Neural progenitor cell (in vitro differentiated cells): Measurements from ENCODE around the gene MAN2A1.

Experiments used
- EZH2 ChIP-seq: fragments of 200-600 bp; sonication (generic); IDR thresholded peaks from 2 replicates; pipeline ENCODE4 v1.6.1; 2017; ENCODE audit warnings: antibody characterized with exemption, mild to moderate bottlenecking, moderate library complexity
- EZH2phosphoT487 ChIP-seq: fragments of 200-600 bp; sonication (generic); IDR thresholded peaks from 2 replicates; pipeline ENCODE4 v1.6.1; 2017; ENCODE audit warnings: antibody characterized with exemption
- TF ChIP-seq, protein P1 (sequence below): fragments of 200-600 bp; sonication (generic); IDR thresholded peaks from 2 replicates; pipeline ENCODE4 v1.5.1; 2017; ENCODE audit warnings: antibody characterized with exemption, mild to moderate bottlenecking

DNA sequence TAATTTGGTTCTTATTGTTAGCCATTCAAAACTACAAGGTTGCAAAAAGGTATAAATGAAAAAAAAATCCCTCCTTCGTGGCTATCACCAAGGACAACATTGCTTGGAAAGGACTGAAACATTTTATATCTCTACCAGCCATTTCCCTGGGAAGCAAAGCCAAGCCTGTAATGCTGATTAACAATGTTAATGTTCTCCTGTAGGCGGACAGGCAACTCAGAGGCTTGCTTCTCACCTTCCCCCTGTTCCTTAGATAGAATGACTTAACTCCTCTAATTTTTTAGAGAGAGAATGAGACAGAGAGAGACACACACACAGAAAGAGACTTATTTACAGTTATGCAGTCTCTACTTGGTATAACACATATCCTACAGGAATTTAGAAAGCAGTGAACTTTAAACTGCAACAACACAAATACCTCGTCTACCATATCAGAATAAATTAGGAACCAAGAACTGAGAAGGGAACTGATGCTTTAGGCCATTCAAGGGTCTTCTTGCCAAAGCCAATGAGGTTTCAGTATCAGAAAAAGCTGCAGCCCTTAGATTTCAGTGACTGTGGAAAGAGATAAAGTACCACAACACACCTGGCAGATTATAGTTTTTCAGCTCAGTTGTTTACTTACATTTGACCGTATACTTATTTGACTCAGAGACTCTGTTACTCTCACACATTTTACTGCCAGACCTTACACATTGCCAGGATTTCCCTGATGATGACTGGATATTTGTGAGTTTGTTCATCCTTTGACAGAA is 20.9 kb upstream of the MAN2A1 start:
- TF ChIP-seq, protein P1, sequence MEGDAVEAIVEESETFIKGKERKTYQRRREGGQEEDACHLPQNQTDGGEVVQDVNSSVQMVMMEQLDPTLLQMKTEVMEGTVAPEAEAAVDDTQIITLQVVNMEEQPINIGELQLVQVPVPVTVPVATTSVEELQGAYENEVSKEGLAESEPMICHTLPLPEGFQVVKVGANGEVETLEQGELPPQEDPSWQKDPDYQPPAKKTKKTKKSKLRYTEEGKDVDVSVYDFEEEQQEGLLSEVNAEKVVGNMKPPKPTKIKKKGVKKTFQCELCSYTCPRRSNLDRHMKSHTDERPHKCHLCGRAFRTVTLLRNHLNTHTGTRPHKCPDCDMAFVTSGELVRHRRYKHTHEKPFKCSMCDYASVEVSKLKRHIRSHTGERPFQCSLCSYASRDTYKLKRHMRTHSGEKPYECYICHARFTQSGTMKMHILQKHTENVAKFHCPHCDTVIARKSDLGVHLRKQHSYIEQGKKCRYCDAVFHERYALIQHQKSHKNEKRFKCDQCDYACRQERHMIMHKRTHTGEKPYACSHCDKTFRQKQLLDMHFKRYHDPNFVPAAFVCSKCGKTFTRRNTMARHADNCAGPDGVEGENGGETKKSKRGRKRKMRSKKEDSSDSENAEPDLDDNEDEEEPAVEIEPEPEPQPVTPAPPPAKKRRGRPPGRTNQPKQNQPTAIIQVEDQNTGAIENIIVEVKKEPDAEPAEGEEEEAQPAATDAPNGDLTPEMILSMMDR: no peak
- TF ChIP-seq EZH2: no peak
- TF ChIP-seq EZH2phosphoT487: no peak
